K562 (cell line): ENCODE results near the gene SNAPC2. TPM values are rescaled to one million over a fixed set of nuclear protein-coding genes. Genes with fewer than 3 reads are reported as not detected.

Source experiments
- LCOR ChIP-seq: sonication (generic); formaldehyde crosslinking; IDR thresholded peaks from 2 replicates; pipeline ENCODE4 v1.8.0; 2022; ENCODE audit warnings: mild to moderate bottlenecking, missing genetic modification reagents
- NFRKB ChIP-seq: fragments of 450-650 bp; IDR thresholded peaks from 2 replicates; pipeline ENCODE4 v1.6.1; 2016; ENCODE audit warnings: low read depth
- NR2F6 ChIP-seq: fragments of 450-650 bp; formaldehyde crosslinking; IDR thresholded peaks from 2 replicates; pipeline ENCODE4 v1.4.0; 2020; ENCODE audit warnings: mild to moderate bottlenecking
- POLR3A ChIP-seq: IDR thresholded peaks from 2 replicates; pipeline ENCODE4 v1.6.1; 2011; ENCODE audit warnings: borderline replicate concordance, mild to moderate bottlenecking, moderate library complexity; ENCODE audit not compliant: insufficient read length, insufficient read depth; ENCODE audit errors: extremely low read depth
- PTBP1 ChIP-seq: fragments of 200-400 bp; formaldehyde crosslinking; IDR thresholded peaks from 2 replicates; pipeline ENCODE4 v1.6.1; 2017; ENCODE audit warnings: low read depth, low read length
- RBBP5 ChIP-seq: fragments of 200-600 bp; sonication (generic); IDR thresholded peaks from 2 replicates; pipeline ENCODE4 v1.6.1; 2012; ENCODE audit warnings: borderline replicate concordance, mild to moderate bottlenecking, low read length, control low read depth, inconsistent platforms; ENCODE audit not compliant: insufficient read depth, poor library complexity, severe bottlenecking
- REST ChIP-seq, 2 experiments: fragments of 450-650 bp; formaldehyde crosslinking in 1 of 2; IDR thresholded peaks; 2 replicates each; pipeline versions ENCODE4 v1.4.0 to v1.6.1; 2014 to 2020; ENCODE audit warnings: mild to moderate bottlenecking in 2 of 2, borderline replicate concordance in 1 of 2, low read depth in 1 of 2
- SMARCA4 ChIP-seq: fragments of 450-650 bp; IDR thresholded peaks from 2 replicates; pipeline ENCODE4 v1.6.1; 2016
- XRCC4 ChIP-seq: IDR thresholded peaks from one replicate; pipeline ENCODE4 v1.6.1; 2011; ENCODE audit not compliant: insufficient read depth, insufficient read length; ENCODE audit errors: extremely low read depth
- ZFP1 ChIP-seq: fragments of 450-650 bp; formaldehyde crosslinking; IDR thresholded peaks from 2 replicates; pipeline ENCODE4 v1.4.0; 2020; ENCODE audit warnings: mild to moderate bottlenecking, mixed read lengths
- ZNF217 ChIP-seq: sonication (generic); formaldehyde crosslinking; IDR thresholded peaks from 2 replicates; pipeline ENCODE4 v1.8.0; 2022; ENCODE audit warnings: mild to moderate bottlenecking, missing genetic modification reagents
- ZNF507 ChIP-seq: conservative IDR thresholded peaks from 2 replicates; pipeline ENCODE4 v1.6.1; 2017; ENCODE audit warnings: missing genetic modification characterization, missing compliant biosample characterization
- ZNF707 ChIP-seq: fragments of 250-450 bp; sonication (Bioruptor Pico); conservative IDR thresholded peaks from 2 replicates; pipeline ENCODE4 v1.8.0; 2022; ENCODE audit warnings: inconsistent platforms, mild to moderate bottlenecking, moderate library complexity
- polyA plus RNA-seq, 8 experiments: library from polyadenylated mRNA; depleted of rRNA in 4 of 8; stranded (reverse) in 5 of 8; unstranded in 3 of 8; fragments of >200 nt; fragmentation: Nextera tagmentation in 2 of 8; fragmentation: Illumina TruSeq in 1 of 8; extraction: Ambion mirVana in 2 of 8; extraction: Trizol in 1 of 8; gene quantifications; 2 replicates each; pipeline versions ENCODE4 v1.2.1 to v1.2.3, GENCODE V29; 2011 to 2014; ENCODE audit warnings: inconsistent platforms in 1 of 8, missing spikeins in 1 of 8
- total RNA-seq, 7 experiments: library from RNA; depleted of rRNA in 6 of 7; stranded (reverse); fragments of >200 nt in 6 of 7; fragmentation: Illumina TruSeq in 2 of 7; extraction: Trizol in 2 of 7; gene quantifications; 2 replicates each; pipeline versions ENCODE4 v1.2.1 to v1.2.3, GENCODE V29; 2011 to 2021; ENCODE audit warnings: low replicate concordance in 1 of 7
- TF ChIP-seq, protein P1 (sequence below): fragments of 450-650 bp; conservative IDR thresholded peaks from 2 replicates; pipeline ENCODE4 v1.6.1; 2016; ENCODE audit warnings: missing genetic modification characterization, low read depth, mild to moderate bottlenecking, missing compliant biosample characterization, moderate library complexity
- TF ChIP-seq, protein P2 (sequence below): sonication (generic); formaldehyde crosslinking; IDR thresholded peaks from 2 replicates; pipeline ENCODE4 v1.9.0; 2022; ENCODE audit warnings: mild to moderate bottlenecking, missing genetic modification reagents

SNAPC2 gene
- total and polyA plus RNA-seq, 9 of the 15 experiments (the other 6 are each of a cell fraction or from before 2014, with no cell fraction given), result 0.59 to 45.1 (median 15.3) TPM

DNA sequence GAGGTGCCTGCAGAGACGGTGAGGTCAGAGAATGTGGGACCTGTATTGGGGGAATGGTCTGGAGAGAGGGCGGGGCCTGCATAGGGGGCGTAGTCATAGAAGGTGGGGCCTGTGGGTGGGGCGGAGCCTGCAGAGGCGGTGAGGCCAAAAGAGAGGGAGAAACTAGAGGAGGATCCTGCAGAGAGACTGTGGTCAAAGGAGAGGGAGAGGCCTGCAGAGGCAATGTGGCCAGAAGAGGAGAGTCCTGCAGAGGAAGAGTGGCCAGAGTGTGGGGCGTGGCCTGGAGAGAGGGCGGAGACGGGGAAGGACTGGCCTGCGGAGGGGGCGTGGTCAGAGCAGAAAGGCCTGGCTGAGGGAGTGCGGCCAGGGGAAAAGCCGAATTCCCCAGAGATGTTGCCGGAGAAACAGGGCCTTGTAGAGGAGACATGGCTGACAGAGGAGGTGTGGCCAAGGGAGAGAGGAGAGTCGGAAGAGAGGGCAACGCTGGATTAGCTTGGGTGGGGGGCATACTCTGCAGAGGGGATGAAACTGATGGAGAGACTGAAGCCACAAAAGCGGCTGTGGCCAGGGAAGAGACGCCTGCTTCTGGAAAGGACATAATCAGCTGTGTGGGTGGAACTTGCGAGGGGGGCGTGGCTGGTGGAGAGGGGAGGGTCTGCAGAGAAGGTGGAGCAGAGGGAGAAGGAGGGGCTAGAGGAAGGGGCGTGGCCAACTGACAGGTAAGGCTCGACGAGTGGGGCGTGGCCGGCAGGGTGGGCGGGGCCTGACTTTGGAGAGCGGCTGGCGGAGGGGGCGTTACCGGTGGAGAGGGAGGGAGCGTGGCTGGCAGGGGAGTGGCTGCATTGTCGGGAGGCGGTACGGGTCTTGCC is 48.5 kb upstream of the SNAPC2 start (continued):
- TF ChIP-seq REST (IDR thresholded peaks at IDR 0.05; ENCODE audit: borderline replicate concordance) (no peak), REST (CRISPR knock-in tag; IDR thresholded peaks at IDR 0.05; ENCODE audit: low read depth) (no peak), ZNF707 (CRISPR knock-in tag) (no peak), POLR3A (no peak), XRCC4 (no peak), SMARCA4 (no peak), LCOR (CRISPR knock-in tag) (peak; percentile 39; the same call in 1 of the 2 replicates), ZNF217 (no peak), RBBP5 (no peak), NR2F6 (no peak), ZFP1 (CRISPR knock-in tag) (no peak), PTBP1 (no peak), NFRKB (no peak), ZNF507 (tag) (no peak)
- TF ChIP-seq, protein P1, sequence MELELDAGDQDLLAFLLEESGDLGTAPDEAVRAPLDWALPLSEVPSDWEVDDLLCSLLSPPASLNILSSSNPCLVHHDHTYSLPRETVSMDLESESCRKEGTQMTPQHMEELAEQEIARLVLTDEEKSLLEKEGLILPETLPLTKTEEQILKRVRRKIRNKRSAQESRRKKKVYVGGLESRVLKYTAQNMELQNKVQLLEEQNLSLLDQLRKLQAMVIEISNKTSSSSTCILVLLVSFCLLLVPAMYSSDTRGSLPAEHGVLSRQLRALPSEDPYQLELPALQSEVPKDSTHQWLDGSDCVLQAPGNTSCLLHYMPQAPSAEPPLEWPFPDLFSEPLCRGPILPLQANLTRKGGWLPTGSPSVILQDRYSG (tag), result no peak
- TF ChIP-seq, protein P2, sequence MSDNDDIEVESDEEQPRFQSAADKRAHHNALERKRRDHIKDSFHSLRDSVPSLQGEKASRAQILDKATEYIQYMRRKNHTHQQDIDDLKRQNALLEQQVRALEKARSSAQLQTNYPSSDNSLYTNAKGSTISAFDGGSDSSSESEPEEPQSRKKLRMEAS (CRISPR knock-in tag), result peak; percentile 52
